ENCODE data around the gene DLEC1. TPM values are rescaled to one million over a fixed set of nuclear protein-coding genes. Genes with fewer than 3 reads are reported as not detected.
A peak's percentile ranks its signal among the peaks of the same experiment; 100 is the strongest.

Gene DLEC1
- total RNA-seq, 2 donors from 2014 or later = 0.43 to 0.81 TPM

GRCh38 chr3:38136393-38136776 lies 97.4 kb downstream of the DLEC1 start:
- peak overlapping the region; percentile 91 for H3K27ac Mint-ChIP-seq
- H3K36me3 Mint-ChIP-seq (ENCODE audit: insufficient read depth in 2 of 2) = peaks cover 7 to 8% of the 10 kb centered on the region in 2 donors

GRCh38 chr3:38136777-38137614 lies 98.0 kb downstream of the DLEC1 start, which contains the start of gene ACAA1:
Gene ACAA1, minus strand, starts transcription at chr3:38137127. Its CDS starts 92 bp downstream, at chr3:38137035.
- H3K36me3 Mint-ChIP-seq (ENCODE audit: insufficient read depth in 2 of 2) = peaks cover 11% of the 10 kb centered on the region in 2 donors

More at GRCh38 chr3:38136393-38136776, 97.4 kb downstream of the DLEC1 start:
- Mint-ChIP-seq H3K4me1 (ENCODE audit: low read depth) (peaks cover 63% of the 10 kb centered on the region), H3K27me3 (ENCODE audit: low read depth) (no peaks in the 10 kb centered on the region), H3K9me3 (no peaks in the 10 kb centered on the region), H3K4me3 (peak overlapping the region; percentile 84 to 93)
- DNase-seq (peak; percentile 22 to 36), ATAC-seq (replicated peaks in 1 of 2) (no peak)

GRCh38 chr3:38137615-38138348 lies 98.8 kb downstream of the DLEC1 start:
- Mint-ChIP-seq H3K27me3 (ENCODE audit: low read depth) (no peaks in the 10 kb centered on the region), H3K4me3 (peak overlapping the region; percentile 84 to 93), H3K27ac (peak overlapping the region; percentile 97), H3K4me1 (ENCODE audit: low read depth) (peaks cover 62% of the 10 kb centered on the region), H3K9me3 (no peaks in the 10 kb centered on the region), H3K36me3 (ENCODE audit: insufficient read depth in 2 of 2) (peaks cover 13 to 16% of the 10 kb centered on the region in 2 donors)
- DNase-seq (peak; percentile 29 to 40), ATAC-seq (replicated peaks in 1 of 2) (no peak)

More at GRCh38 chr3:38136777-38137614, 98.0 kb downstream of the DLEC1 start, which contains the start of gene ACAA1:
- H3K27me3 Mint-ChIP-seq (ENCODE audit: low read depth) = no peaks in the 10 kb centered on the region
- H3K4me3 Mint-ChIP-seq = peak within 1 kb of the TSS; percentile 84 to 93
- DNase-seq (peak; percentile 97 to 99), ATAC-seq (replicated peaks in 1 of 2) (peak; percentile 91 to 93)
- peaks cover 64% of the 10 kb centered on the region for H3K4me1 Mint-ChIP-seq (ENCODE audit: low read depth)
- no peaks in the 10 kb centered on the region for H3K9me3 Mint-ChIP-seq
- peak within 1 kb of the TSS; percentile 97 for H3K27ac Mint-ChIP-seq

- Mint-ChIP-seq H3K36me3 (ENCODE audit: insufficient read depth in 2 of 2) (peaks cover 13 to 16% of the 10 kb centered on the region in 2 donors), H3K4me3 (peak within 1 kb of the TSS; percentile 84 to 93), H3K9me3 (no peaks in the 10 kb centered on the region), H3K27me3 (ENCODE audit: low read depth) (no peaks in the 10 kb centered on the region), H3K4me1 (ENCODE audit: low read depth) (peaks cover 54% of the 10 kb centered on the region), H3K27ac (peak within 1 kb of the TSS; percentile 97)
- DNase-seq = peak; percentile 89 to 90
- peak; percentile 57 to 61 for ATAC-seq (replicated peaks in 1 of 2)
These were observed 99.6 kb downstream of the DLEC1 start, which contains the start of gene MYD88 for GRCh38 chr3:38138349-38139190. Gene MYD88, plus strand, starts transcription at chr3:38138661. Its CDS starts 40 bp downstream, at chr3:38138701.

GRCh38 chr3:38139191-38139590 lies 100.2 kb downstream of the DLEC1 start:
- ATAC-seq (replicated peaks in 1 of 2) = no peak
- Mint-ChIP-seq H3K9me3 (no peaks in the 10 kb centered on the region), H3K36me3 (ENCODE audit: insufficient read depth in 2 of 2) (peaks cover 13 to 16% of the 10 kb centered on the region in 2 donors), H3K27ac (peak overlapping the region; percentile 97), H3K27me3 (ENCODE audit: low read depth) (no peaks in the 10 kb centered on the region), H3K4me1 (ENCODE audit: low read depth) (peaks cover 54% of the 10 kb centered on the region), H3K4me3 (peak overlapping the region; percentile 84 to 93)
- no peak for DNase-seq

GRCh38 chr3:38139652-38140051 lies 100.6 kb downstream of the DLEC1 start:
- ATAC-seq (replicated peaks in 1 of 2) = no peak
- H3K27ac Mint-ChIP-seq = no peak overlapping the region
- no peaks in the 10 kb centered on the region for H3K9me3 Mint-ChIP-seq
- no peaks in the 10 kb centered on the region for H3K27me3 Mint-ChIP-seq (ENCODE audit: low read depth)
- H3K4me1 Mint-ChIP-seq (ENCODE audit: low read depth) = peaks cover 54% of the 10 kb centered on the region
- H3K4me3 Mint-ChIP-seq = peak overlapping the region; percentile 84 to 93
- no peak for DNase-seq
- H3K36me3 Mint-ChIP-seq (ENCODE audit: insufficient read depth in 2 of 2) = peaks cover 13 to 16% of the 10 kb centered on the region in 2 donors

- Mint-ChIP-seq H3K4me3 (peak overlapping the region; percentile 10 to 84), H3K36me3 (ENCODE audit: insufficient read depth in 2 of 2) (peaks cover 13 to 16% of the 10 kb centered on the region in 2 donors), H3K27me3 (ENCODE audit: low read depth) (no peaks in the 10 kb centered on the region), H3K9me3 (no peaks in the 10 kb centered on the region), H3K27ac (no peak overlapping the region), H3K4me1 (ENCODE audit: low read depth) (peaks cover 46% of the 10 kb centered on the region)
- DNase-seq (no peak), ATAC-seq (replicated peaks in 1 of 2) (no peak)
These were observed 101.5 kb downstream of the DLEC1 start for GRCh38 chr3:38140326-38141172.

GRCh38 chr3:38141173-38141951 lies 102.4 kb downstream of the DLEC1 start:
- Mint-ChIP-seq H3K4me1 (ENCODE audit: low read depth) (peaks cover 38% of the 10 kb centered on the region), H3K4me3 (no peak overlapping the region)

GRCh38 chr3:38141952-38142273 lies 102.9 kb downstream of the DLEC1 start:
- Mint-ChIP-seq H3K36me3 (ENCODE audit: insufficient read depth in 2 of 2) (peaks cover 17 to 18% of the 10 kb centered on the region in 2 donors), H3K4me1 (ENCODE audit: low read depth) (peaks cover 37% of the 10 kb centered on the region), H3K27me3 (ENCODE audit: low read depth) (no peaks in the 10 kb centered on the region), H3K27ac (peak overlapping the region; percentile 24), H3K9me3 (peaks cover 4 to 6% of the 10 kb centered on the region in 2 donors), H3K4me3 (no peak overlapping the region)
- ATAC-seq (replicated peaks in 1 of 2) (no peak), DNase-seq (no peak)

More at GRCh38 chr3:38141173-38141951, 102.4 kb downstream of the DLEC1 start:
- Mint-ChIP-seq H3K27ac (no peak overlapping the region), H3K9me3 (peaks cover 3 to 4% of the 10 kb centered on the region in 2 donors), H3K36me3 (ENCODE audit: insufficient read depth in 2 of 2) (peaks cover 12 to 18% of the 10 kb centered on the region in 2 donors), H3K27me3 (ENCODE audit: low read depth) (no peaks in the 10 kb centered on the region)
- ATAC-seq (replicated peaks in 1 of 2) = no peak
- DNase-seq = no peak

GRCh38 chr3:38142959-38143358 lies 104.0 kb downstream of the DLEC1 start:
- no peak for DNase-seq

GRCh38 chr3:38143511-38143910 lies 104.5 kb downstream of the DLEC1 start:
- no peak overlapping the region for H3K4me3 Mint-ChIP-seq

More at GRCh38 chr3:38142959-38143358, 104.0 kb downstream of the DLEC1 start:
- Mint-ChIP-seq H3K4me1 (ENCODE audit: low read depth) (peaks cover 30% of the 10 kb centered on the region), H3K27ac (no peak overlapping the region), H3K4me3 (no peak overlapping the region), H3K36me3 (ENCODE audit: insufficient read depth in 2 of 2) (peaks cover 15 to 18% of the 10 kb centered on the region in 2 donors), H3K27me3 (ENCODE audit: low read depth) (no peaks in the 10 kb centered on the region), H3K9me3 (peaks cover 4 to 8% of the 10 kb centered on the region in 2 donors)
- no peak for ATAC-seq (replicated peaks in 1 of 2)

More at GRCh38 chr3:38143511-38143910, 104.5 kb downstream of the DLEC1 start:
- H3K4me1 Mint-ChIP-seq (ENCODE audit: low read depth) = peaks cover 25% of the 10 kb centered on the region
- H3K27ac Mint-ChIP-seq = no peak overlapping the region
- peaks cover 15 to 18% of the 10 kb centered on the region in 2 donors for H3K36me3 Mint-ChIP-seq (ENCODE audit: insufficient read depth in 2 of 2)
- no peak for DNase-seq
- no peaks in the 10 kb centered on the region for H3K27me3 Mint-ChIP-seq (ENCODE audit: low read depth)
- peaks cover 4 to 8% of the 10 kb centered on the region in 2 donors for H3K9me3 Mint-ChIP-seq
- no peak for ATAC-seq (replicated peaks in 1 of 2)

Data from activated T-cell treated with anti-CD3 and anti-CD28 coated beads, Interleukin-2, amount 50 U/mL, for 72 hours (primary cell).